ENCODE results near the gene SPATC1L.

Gene SPATC1L

DNA sequence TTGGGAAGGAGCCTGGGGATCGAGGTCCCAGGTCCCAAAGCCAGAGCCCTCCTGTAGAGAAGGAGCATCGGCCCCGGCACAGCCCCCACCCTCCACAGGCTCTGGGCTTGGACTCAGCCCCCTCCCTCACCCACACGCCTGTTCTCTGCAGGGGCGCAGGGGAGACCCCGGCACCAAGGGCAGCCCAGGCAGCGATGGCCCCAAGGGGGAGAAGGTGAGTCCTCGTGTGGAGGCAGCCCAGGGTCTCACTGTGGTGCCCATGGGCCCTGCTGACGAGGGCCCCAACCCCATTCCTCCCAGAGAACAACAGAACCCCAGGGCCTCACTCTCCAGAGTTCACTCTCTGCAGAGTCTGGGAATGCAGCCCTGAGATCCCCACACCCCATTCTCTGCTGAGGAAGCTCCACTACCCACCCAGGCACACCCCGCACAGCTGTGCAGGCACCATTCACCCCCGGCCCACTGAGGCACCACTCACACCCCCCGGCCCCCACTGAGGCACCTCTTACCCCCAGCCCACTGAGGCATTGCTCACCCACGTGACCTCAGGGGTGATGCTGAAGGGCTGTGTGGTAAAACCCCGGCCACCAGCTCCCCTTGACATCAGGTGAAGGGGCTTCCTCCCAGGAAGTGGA is 64.5 kb downstream of the SPATC1L start (continued):
- TF ChIP-seq, protein P1, sequence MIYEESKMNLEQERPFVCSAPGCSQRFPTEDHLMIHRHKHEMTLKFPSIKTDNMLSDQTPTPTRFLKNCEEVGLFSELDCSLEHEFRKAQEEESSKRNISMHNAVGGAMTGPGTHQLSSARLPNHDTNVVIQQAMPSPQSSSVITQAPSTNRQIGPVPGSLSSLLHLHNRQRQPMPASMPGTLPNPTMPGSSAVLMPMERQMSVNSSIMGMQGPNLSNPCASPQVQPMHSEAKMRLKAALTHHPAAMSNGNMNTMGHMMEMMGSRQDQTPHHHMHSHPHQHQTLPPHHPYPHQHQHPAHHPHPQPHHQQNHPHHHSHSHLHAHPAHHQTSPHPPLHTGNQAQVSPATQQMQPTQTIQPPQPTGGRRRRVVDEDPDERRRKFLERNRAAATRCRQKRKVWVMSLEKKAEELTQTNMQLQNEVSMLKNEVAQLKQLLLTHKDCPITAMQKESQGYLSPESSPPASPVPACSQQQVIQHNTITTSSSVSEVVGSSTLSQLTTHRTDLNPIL (CRISPR knock-in tag; IDR thresholded peaks at IDR 0.05; ENCODE audit: low read depth) = no peak
- TF ChIP-seq GLIS3 (CRISPR knock-in tag; IDR thresholded peaks at IDR 0.05) = no peak
- no peak for TF ChIP-seq ISL1 (CRISPR knock-in tag; IDR thresholded peaks at IDR 0.05)

DNA sequence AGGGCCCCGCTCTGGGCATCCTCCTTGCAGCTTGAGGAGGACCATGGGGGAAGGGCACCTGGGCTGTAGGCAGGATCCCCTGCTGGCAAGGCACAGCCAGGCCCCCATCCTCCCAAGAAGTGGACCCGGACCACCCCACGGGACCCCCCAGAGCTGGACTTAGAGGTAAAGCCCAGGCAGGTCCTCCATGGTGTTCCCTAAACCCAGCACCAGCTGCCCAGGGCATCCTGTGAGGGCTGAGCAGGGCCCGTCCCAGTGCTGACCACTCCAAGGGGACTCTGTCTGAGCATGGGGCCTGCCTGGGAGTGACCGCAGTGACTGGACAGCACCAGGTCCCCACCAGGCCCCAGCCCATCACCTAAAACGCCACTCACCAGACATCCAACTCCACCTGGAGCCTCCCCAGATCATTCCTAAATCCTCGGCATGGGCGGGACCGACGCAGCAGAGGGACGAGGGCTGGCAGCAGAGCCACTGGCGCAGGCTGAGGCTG is 65.1 kb downstream of the SPATC1L start:
- no peak for ATAC-seq
- TF ChIP-seq SNAI2 (CRISPR knock-in tag; IDR thresholded peaks at IDR 0.05) (no peak), ZNF70 (CRISPR knock-in tag; IDR thresholded peaks at IDR 0.05) (no peak), TOX (CRISPR knock-in tag; IDR thresholded peaks at IDR 0.05; ENCODE audit: borderline replicate concordance) (no peak), ZFP3 (CRISPR knock-in tag; IDR thresholded peaks at IDR 0.05) (no peak)
- TF ChIP-seq, protein P2, sequence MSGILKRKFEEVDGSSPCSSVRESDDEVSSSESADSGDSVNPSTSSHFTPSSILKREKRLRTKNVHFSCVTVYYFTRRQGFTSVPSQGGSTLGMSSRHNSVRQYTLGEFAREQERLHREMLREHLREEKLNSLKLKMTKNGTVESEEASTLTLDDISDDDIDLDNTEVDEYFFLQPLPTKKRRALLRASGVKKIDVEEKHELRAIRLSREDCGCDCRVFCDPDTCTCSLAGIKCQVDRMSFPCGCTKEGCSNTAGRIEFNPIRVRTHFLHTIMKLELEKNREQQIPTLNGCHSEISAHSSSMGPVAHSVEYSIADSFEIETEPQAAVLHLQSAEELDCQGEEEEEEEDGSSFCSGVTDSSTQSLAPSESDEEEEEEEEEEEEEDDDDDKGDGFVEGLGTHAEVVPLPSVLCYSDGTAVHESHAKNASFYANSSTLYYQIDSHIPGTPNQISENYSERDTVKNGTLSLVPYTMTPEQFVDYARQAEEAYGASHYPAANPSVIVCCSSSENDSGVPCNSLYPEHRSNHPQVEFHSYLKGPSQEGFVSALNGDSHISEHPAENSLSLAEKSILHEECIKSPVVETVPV (CRISPR knock-in tag; IDR thresholded peaks at IDR 0.05) = no peak

DNA sequence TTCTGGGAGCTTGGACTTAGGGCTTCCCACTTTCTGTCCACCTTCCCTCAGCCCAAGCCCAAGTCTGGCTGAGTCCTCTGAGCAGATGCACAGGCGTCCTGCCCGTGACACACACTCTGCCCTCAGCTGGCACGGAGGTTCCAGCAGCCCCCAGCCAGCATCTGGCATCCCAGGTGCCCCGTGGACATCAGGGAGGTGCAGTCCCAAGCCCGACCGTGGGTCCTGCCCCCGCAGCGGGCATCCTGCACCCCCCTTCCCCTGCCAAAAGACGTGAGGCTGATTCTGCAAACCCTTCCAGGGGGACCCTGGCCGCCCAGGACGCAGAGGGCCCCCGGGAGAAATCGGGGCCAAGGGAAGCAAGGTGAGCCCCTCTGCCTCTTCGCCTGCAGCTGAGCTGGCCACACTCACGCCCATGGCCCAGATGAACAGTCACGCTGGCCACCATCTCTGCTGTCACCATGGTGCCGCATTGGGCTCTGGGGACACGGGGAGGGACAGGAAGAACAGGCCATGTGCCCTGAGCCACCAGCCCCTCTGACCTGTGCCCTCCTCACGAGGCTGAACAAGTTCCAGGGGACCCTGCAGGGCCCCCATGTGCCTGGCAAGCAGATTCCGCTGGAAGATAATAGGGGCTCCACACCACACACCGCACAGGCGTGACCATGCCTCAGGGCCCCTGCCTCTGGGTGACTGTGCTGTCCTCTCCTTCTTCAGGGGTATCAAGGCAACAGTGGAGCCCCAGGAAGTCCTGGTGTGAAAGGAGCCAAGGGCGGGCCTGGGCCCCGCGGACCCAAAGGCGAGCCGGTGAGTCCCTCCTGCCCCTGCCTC is 65.7 kb downstream of the SPATC1L start:
- ATAC-seq = no peak
- TF ChIP-seq PPARA (CRISPR knock-in tag; IDR thresholded peaks at IDR 0.05; ENCODE audit: borderline replicate concordance) = no peak
- TF ChIP-seq ZNF70 (CRISPR knock-in tag; IDR thresholded peaks at IDR 0.05) = no peak
- no peak for TF ChIP-seq ZNF8 (CRISPR knock-in tag; IDR thresholded peaks at IDR 0.05)
- TF ChIP-seq, protein P3, sequence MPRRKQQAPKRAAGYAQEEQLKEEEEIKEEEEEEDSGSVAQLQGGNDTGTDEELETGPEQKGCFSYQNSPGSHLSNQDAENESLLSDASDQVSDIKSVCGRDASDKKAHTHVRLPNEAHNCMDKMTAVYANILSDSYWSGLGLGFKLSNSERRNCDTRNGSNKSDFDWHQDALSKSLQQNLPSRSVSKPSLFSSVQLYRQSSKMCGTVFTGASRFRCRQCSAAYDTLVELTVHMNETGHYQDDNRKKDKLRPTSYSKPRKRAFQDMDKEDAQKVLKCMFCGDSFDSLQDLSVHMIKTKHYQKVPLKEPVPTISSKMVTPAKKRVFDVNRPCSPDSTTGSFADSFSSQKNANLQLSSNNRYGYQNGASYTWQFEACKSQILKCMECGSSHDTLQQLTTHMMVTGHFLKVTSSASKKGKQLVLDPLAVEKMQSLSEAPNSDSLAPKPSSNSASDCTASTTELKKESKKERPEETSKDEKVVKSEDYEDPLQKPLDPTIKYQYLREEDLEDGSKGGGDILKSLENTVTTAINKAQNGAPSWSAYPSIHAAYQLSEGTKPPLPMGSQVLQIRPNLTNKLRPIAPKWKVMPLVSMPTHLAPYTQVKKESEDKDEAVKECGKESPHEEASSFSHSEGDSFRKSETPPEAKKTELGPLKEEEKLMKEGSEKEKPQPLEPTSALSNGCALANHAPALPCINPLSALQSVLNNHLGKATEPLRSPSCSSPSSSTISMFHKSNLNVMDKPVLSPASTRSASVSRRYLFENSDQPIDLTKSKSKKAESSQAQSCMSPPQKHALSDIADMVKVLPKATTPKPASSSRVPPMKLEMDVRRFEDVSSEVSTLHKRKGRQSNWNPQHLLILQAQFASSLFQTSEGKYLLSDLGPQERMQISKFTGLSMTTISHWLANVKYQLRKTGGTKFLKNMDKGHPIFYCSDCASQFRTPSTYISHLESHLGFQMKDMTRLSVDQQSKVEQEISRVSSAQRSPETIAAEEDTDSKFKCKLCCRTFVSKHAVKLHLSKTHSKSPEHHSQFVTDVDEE (CRISPR knock-in tag; IDR thresholded peaks at IDR 0.05) = no peak
- no peak for TF ChIP-seq TOX (CRISPR knock-in tag; IDR thresholded peaks at IDR 0.05; ENCODE audit: borderline replicate concordance)
- TF ChIP-seq OSR1 (CRISPR knock-in tag; IDR thresholded peaks at IDR 0.05) = no peak
- TF ChIP-seq ESRRG (CRISPR knock-in tag; IDR thresholded peaks at IDR 0.05) = no peak
- no peak for TF ChIP-seq RARB (CRISPR knock-in tag; IDR thresholded peaks at IDR 0.05)
- TF ChIP-seq ZFP3 (CRISPR knock-in tag; IDR thresholded peaks at IDR 0.05) = no peak
- no peak for TF ChIP-seq ZFP30 (CRISPR knock-in tag; IDR thresholded peaks at IDR 0.05)
- no peak for TF ChIP-seq ISL1 (CRISPR knock-in tag; IDR thresholded peaks at IDR 0.05)
- TF ChIP-seq TCF4 (CRISPR knock-in tag; IDR thresholded peaks at IDR 0.05; ENCODE audit: borderline replicate concordance) = no peak
- no peak for TF ChIP-seq GLIS3 (CRISPR knock-in tag; IDR thresholded peaks at IDR 0.05)
- TF ChIP-seq CSDC2 (CRISPR knock-in tag; IDR thresholded peaks at IDR 0.05) = no peak
- no peak for TF ChIP-seq ZNF565 (CRISPR knock-in tag; conservative IDR thresholded peaks at IDR 0.05; ENCODE audit: low read depth)
- TF ChIP-seq, protein P4, sequence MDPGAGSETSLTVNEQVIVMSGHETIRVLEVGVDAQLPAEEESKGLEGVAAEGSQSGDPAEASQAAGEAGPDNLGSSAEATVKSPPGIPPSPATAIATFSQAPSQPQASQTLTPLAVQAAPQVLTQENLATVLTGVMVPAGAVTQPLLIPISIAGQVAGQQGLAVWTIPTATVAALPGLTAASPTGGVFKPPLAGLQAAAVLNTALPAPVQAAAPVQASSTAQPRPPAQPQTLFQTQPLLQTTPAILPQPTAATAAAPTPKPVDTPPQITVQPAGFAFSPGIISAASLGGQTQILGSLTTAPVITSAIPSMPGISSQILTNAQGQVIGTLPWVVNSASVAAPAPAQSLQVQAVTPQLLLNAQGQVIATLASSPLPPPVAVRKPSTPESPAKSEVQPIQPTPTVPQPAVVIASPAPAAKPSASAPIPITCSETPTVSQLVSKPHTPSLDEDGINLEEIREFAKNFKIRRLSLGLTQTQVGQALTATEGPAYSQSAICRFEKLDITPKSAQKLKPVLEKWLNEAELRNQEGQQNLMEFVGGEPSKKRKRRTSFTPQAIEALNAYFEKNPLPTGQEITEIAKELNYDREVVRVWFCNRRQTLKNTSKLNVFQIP (CRISPR knock-in tag; IDR thresholded peaks at IDR 0.05; ENCODE audit: borderline replicate concordance, low read depth) = no peak
- TF ChIP-seq, protein P1 (CRISPR knock-in tag; IDR thresholded peaks at IDR 0.05; ENCODE audit: low read depth) = no peak
